HG02852 (cell line): Measurements from ENCODE around the gene PLCH2.

Experiments used
- ATAC-seq: cut with Tn5 transposase; IDR thresholded peaks from one replicate; pipeline ENCODE4 v1.9.1; 2021; ENCODE audit warnings: mild to moderate bottlenecking, moderate library complexity; ENCODE audit not compliant: unreplicated experiment

The PLCH2 gene

DNA sequence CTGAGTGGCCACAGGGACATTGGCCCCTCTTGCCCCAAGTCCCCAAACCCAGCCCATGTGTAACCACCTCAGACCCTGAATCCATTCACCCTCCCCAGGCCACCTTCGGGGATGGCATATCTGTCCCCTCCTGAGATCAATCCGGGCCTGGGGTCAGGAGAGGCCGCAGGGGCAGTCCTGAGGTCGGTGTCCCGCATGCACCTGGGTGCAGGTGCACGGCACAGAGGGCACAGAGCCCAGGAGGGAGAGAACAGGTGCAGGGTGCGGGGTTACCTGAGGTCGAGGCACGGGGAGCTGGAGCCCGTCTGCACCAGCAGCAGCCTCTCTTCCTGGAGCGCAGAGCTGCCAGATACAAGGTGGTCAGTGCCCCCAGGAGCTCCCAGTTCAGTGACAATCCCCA is 33.5 kb downstream of the PLCH2 start:
- ATAC-seq: no peak

DNA sequence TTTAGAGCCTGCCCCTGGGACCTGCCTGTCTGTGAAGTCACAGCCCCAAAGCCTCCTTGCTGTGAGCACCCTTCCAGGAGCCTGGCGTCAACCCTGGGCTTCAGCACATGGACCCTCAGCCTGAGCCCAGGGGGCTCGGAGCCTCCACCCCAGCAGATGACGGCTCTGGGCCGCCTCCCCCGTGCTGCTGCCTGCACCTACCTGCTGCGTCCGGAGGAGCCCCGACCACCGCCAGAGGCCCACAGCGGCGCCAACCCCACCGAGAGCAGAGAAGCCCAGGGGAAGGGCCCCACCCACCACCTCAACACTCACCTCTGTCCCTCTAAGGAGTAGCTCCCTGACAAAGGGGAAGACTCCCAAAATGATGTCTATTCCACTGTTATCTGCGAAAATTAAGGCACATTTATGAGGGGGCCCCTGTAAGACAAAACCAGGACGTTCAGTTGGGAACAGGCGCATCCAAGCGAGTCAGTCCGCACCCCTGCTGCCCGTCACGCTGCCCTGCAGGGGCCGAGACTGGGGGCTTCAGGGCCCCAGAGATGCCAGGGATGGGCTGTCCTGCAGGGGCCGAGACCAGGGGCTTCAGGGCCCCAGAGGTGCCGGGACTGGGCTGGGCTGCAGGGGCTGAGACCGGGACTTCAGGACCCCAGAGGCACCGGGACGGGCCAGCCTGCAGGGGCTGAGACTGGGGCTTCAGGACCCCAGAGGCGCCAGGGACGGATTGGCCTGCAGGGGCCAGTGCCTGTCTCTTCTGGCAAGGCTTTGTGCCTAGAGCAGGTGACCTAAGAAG is 34.5 kb downstream of the PLCH2 start:
- ATAC-seq: no peak

GRCh38 chr1:2512862-2513421 is 36.9 kb downstream of the PLCH2 start:
- no peak for ATAC-seq

GRCh38 chr1:2513939-2514652 is 38.0 kb downstream of the PLCH2 start:
- no peak for ATAC-seq

DNA sequence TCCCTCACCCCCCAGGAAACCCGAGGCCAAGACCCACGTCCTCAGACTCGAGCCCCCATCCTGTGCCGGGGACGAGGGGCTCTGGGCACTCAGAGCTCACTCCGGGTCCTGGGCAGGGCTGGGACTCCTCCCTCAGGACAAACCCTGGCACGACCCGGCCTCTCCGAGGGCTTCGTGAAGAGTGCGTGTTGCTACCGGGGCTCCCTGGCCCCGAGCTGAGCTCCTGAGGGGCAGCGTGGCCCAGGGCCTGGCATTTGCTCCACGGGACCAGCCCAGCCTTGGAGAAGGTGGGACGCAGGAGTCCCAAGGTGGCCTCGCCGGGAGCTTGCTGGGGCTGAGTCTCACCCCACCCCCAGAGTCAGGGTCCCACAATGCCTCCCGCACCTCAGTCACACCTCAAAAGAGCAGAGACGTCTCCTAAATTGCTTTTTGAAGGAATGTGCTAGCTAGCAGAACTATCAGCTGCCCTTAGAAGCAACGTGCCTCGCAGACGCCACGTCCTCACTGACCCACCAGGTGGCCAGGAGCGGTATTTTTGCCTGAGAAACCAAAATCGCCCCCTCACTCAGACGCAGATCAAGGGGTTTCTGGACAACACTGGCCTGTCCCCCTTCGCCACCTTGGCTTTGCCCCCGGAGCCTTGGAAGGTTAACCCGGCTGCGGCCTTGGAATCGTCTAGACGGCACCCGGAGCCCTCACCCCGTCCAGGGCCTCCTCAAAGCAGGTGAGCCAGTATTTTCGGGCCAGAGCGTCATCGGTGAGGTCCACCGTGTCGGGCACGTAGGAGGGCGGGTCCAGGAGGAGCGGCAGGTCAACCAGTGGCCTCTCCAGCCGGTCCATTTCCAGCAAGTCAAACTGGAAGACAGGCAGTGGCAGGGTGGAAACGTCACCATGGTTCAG is 39.0 kb downstream of the PLCH2 start:
- no peak for ATAC-seq

DNA sequence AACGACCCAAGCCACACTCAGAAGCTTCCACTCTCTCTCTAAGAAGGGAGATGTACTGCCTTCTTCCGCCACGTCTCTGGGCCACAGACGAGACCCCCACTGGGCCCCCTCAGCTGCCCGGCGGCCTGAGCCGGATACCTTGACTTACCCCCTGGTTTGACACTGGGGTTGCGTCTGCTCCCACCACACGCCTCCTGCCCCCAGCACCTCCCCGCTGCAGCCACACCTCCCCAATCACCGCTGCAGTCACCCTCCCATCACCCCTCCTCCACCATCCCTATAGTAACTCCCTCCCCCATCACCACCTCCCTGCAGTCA is 39.6 kb downstream of the PLCH2 start:
- no peak for ATAC-seq

DNA sequence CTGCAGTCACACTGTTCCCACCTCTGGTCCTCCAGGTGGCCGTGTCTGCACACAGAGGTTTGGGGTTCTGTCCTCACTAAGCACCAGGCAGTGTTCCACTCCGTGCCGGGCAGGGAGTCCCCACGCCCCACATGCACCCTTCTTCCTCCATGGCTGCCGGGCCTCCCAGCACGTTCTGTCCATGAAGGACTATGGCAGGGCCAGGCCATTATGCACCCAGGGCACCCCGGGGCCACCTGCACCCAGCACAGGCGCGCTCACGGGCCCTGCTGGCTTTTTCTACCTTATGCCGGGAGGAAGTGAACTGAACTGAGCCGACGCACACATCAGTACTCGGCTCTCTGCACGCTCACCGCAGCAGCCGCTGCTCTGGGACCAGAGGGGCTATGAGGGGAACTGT is 40.0 kb downstream of the PLCH2 start:
- ATAC-seq: no peak

DNA sequence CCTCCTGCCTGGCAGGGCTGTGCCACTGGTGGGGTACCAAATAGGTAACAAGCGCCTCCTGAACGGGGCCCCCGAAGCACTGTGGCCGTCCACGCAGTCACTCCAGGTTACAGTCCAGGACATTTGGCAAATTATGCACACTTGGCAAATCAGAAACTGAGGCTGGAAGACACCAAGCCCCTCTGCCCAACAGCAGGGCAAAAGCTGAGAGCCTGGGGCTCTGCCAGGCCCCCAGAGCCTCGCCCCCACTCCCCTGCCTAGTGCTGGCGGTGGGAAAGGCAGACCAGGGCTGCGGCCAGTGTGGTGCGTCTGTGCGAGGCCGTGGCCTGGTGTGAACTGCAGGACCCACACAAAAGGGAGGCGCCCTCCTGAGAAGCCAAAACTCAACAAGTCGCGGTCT is 40.9 kb downstream of the PLCH2 start:
- ATAC-seq: no peak

- no peak for ATAC-seq
Measured at GRCh38 chr1:2517966-2518365, 41.9 kb downstream of the PLCH2 start.

- ATAC-seq: no peak
Measured at GRCh38 chr1:2518528-2518927, 42.4 kb downstream of the PLCH2 start.

GRCh38 chr1:2519029-2519685 is 43.1 kb downstream of the PLCH2 start:
- ATAC-seq: no peak

GRCh38 chr1:2519729-2520128 is 43.6 kb downstream of the PLCH2 start:
- ATAC-seq: no peak

GRCh38 chr1:2520206-2520605 is 44.1 kb downstream of the PLCH2 start:
- no peak for ATAC-seq

DNA sequence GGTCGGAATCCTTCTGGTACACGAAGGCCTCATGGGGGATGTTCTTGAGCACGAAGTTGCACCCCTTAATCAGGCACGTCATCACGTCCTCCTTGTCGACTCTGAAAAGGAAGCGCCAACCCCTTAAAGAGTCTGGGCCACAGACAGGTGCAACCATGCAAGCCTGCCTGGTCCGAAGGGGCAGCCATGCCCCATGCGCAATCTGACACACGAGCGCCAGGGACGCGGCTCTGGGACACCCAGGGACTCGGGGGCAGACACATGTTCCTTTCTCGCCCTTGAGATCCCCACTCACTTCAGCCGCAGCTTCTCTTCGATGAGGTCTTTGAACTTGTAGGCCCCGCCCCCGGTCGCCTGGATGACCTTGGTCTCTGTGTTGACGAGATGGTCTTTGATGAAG is 44.7 kb downstream of the PLCH2 start:
- ATAC-seq: no peak

DNA sequence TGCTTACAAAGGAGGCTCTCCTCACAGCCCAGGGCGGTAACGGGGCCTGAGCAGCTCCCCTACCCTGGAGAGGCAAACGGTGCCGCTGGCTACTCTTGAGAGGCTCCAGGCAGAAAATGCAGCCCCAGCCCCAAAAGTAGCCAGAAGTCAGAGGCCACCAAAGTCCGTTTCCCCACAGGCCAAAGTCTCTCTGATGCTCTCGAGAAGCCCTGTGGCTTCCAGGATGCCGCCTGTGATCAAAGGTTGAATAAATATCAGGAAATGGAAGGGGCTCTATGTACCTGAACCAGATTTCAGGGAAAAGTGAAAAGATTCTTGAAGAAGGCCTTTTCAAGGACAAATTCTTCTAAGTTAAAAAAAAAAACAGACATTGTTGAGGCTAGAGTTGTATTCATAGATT is 46.1 kb downstream of the PLCH2 start:
- no peak for ATAC-seq

DNA sequence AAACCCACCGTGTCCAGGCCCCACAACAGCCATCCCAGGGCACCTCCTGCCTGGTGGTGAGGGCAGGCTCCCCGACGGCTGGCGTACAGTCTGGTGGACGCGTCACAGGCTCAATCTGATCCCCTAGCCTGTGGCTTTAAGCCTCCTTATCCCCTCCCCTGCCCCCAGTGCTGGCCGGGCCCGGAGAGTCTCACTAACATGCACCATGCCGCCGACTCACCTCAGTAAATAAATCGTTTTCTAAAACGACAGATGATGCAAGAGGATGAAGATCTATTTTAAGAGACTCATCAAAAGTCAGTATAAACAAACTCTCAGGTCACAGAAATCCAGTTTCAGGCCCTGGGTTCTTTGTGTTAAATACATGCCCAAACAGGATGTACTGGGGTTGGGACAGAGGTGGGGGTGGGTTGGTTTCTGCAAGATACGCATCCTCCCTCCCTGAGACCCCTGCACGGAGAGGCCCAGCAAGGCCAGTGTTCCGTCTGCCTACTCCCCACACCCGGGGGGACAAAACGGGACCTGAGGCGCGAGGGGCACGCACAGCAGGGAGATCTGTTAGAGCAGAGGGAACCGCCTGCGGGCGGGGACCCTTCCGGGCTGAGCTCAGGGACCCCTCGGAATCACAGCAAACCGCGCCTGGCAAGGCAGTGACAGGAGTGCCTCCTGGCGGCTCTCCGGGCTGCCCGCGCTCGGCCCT is 47.3 kb downstream of the PLCH2 start:
- ATAC-seq: no peak

- no peak for ATAC-seq
Measured at GRCh38 chr1:2523891-2524609, 48.0 kb downstream of the PLCH2 start.

GRCh38 chr1:2525572-2525919 is 49.5 kb downstream of the PLCH2 start:
- no peak for ATAC-seq

- ATAC-seq: peak; percentile 75
Measured at GRCh38 chr1:2525920-2526823, 50.1 kb downstream of the PLCH2 start, which contains the start of gene PANK4. PANK4 (minus strand) TSS chr1:2526596; CDS start chr1:2526587, 9 bp downstream.
